H1 (cell line): ENCODE measurements around the gene HMCN2. TPM values are rescaled to one million over a fixed set of nuclear protein-coding genes. Genes with fewer than 3 reads are reported as not detected.

Experiments
- CHD2 ChIP-seq: IDR thresholded peaks from 2 replicates; pipeline ENCODE4 v1.6.1; 2012; ENCODE audit warnings: low read length, improper control_type of control experiment
- KDM1A ChIP-seq: fragments of 200-600, 300-600 bp; sonication (generic); IDR thresholded peaks from 2 replicates; pipeline ENCODE4 v1.7.1; 2016; ENCODE audit warnings: mild to moderate bottlenecking, low read length, borderline replicate concordance
- polyA plus RNA-seq, 7 experiments: library from polyadenylated mRNA; depleted of rRNA in 3 of 7; stranded (reverse) in 5 of 7; unstranded in 2 of 7; fragments of >200 nt in 5 of 7; fragments of 200-250 nt in 2 of 7; gene quantifications; 1 replicate in 5 of 7; 2 replicates in 1 of 7; 4 replicates in 1 of 7; pipeline versions ENCODE4 v1.2.1 to v1.2.3, GENCODE V29; 2011 to 2013; ENCODE audit warnings: missing spikeins in 2 of 7, mixed read lengths in 2 of 7
- total RNA-seq: library from RNA; stranded (reverse); fragmentation: NEBNext Ultra II Directional; extraction: Animal tissue kit (Norgen Biotek cat#: 25700); gene quantifications from 2 replicates; pipeline ENCODE4 v1.2.1, GENCODE V29; 2021

The HMCN2 gene
- total and polyA plus RNA-seq, 2 of the 8 experiments (the other 6 are each of a cell fraction or from before 2014, with no cell fraction given) = 5.0 to 9.1 TPM

- no peak for TF ChIP-seq KDM1A
- TF ChIP-seq CHD2 = no peak
These were observed 29.0 kb upstream of the HMCN2 start (continued) for GRCh38 chr9:130236436-130236985.
